GM19023 (cell line): Measurements from ENCODE around the gene STK25.
"Not testable (repeated sequence)": the region's sequence is repeated elsewhere in the genome, so short reads cannot be mapped to it uniquely, and the experiment has no call there.

Experiments
- ATAC-seq: cut with Tn5 transposase; IDR thresholded peaks from one replicate; pipeline ENCODE4 v1.9.1; 2021; ENCODE audit warnings: mild to moderate bottlenecking, moderate library complexity; ENCODE audit not compliant: unreplicated experiment

The STK25 gene

DNA sequence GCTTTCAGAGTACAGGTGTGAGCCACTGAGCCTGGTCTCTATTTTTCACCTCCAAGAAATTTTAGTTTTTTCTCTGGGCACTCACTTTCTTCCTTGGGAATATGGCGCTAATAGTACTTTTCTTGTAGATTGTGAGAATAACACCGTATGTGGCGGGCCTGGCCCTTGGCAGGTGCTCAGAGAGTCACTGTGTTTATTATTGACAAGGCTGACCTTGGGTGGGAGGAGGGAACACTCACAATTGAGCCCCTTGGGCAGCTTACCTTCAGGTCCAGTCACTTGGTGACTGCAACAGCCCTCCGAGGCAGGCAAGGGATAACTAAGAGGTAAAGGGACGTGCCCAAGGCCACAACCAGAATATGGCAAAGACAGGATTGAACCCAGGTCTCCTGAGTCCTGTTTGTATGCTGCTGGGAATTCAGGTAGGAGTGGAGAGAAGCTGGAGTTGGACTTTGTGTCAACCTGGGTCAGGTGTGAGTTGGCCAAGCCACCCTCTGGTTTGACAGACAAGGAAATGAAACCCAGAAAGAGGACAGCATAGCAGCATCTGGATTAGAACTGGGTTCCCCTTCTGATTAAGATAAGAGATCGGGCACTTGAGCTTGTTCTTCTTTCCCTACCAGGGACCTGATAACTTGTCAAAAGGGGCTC, 2.8 kb upstream of the STK25 start:
- ATAC-seq: no peak

DNA sequence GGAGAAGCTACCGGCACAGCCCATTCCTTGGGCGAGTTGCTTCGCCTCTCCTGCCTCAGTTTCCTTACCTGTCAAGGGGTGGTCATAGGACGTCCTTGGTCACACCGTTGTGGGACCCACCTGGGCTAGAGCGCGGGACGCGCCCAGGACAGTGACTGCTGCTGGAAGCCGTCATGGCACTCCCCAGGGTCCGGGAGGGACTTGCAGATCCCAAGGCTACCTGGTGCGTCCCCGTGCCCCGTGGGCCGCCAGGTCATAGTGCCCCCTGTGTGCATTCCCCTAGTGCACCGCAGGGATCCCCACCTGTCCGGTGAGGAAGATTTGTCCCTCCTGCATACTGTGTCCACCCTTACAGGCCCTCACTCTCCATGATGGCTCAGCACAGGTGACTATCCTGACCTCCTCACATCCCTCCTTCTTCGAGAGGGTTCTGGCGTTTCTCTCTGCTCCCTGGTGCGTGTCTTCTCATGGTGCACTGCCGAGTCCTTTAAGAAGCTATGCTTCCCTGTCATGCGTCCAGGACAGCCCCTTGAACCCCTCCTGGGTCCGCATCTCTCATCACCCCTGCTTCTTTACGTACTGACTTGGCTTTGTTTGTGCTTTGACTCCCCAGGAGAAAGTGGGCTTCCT, 886 bp upstream of the STK25 start:
- no peak for ATAC-seq

DNA sequence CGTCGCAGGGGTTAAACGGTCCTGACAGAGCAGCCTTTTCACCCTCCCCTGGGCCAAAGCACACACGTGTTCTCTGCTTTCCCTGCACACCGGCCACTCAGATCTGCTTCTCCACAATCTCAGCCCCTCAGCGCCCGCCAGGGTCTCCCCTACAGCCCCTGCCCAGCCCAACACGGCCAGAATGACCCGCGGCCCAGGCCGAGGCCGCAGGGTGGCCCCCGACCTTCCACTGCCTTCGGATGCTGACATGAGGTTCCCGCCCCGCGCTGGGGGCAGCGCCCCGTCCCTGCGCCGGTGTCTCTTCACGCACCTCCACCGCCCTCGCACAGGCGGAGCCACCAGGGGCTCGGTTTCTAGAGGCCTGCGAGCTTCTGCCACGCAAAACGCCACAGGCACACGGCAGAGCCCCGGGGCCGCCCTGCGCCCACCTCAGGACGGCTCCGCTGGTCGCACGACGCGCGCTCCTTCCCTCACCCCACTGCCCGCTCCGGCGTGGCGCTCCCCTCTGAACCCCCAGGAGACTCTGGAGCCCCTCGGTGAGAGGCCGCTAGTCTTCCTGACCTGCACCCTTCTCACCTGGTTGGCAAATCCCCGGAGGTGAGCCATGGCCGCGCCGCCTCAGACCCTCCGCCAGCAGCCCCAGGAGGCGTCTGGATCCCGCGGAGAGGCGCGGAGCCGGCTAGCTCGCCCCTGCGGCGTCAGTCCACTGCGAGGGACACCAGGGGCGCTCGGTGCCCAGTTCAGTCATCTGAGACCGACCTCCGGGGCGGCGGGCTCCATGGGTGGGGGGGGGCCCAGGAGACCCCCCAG, 749 bp downstream of the STK25 start:
- ATAC-seq: peak; percentile 19

DNA sequence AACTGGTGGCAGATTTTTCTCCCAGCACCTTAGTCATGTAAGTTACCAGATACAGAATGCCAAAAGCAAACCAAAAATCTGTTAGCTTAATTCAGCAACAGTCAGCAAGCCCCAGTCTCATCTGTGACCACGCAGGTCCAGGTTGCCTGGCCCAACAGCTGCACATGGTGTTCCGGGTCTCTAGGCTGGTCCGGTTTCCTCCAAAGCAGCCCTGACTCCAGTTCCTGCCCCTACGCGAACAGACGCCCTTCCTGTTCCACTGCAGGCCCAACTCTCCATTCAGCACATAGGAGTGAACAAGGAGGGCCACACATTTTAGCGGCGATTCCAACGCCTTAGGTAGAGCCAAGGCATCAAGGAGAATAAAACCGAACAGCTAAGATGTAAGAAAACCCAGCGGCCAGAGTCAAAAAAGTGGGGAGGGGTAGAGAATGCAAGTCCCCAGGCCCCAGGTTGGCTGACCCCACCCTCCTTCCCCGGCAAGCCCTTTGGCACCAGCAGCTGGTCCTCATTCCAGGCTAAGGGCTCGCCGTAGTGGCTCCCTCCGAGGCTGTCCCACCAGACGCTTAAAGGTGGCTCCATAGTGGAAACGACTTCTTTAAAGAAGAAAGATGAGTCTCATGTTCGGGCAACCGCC, 1.5 kb downstream of the STK25 start:
- no peak for ATAC-seq

DNA sequence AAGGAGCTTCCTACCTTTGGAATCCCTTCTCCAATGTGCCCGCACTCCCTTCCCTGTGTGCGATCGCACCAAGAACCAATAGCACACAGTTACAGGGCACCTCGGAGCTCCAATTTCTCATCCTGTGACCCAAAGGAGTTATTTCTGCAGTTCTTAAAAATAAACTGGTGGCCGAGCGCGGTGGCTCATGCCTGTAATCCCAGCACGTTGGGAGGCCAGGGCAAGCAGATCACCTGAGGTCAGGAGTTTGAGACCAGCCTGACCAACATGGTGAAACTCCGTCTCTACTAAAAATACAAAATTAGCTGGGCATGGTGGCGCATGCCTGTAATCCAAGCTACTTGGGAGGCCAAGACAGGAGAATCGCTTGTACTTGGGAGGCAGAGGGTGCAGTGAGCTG, 2.1 kb downstream of the STK25 start:
- ATAC-seq: not testable (repeated sequence)

DNA sequence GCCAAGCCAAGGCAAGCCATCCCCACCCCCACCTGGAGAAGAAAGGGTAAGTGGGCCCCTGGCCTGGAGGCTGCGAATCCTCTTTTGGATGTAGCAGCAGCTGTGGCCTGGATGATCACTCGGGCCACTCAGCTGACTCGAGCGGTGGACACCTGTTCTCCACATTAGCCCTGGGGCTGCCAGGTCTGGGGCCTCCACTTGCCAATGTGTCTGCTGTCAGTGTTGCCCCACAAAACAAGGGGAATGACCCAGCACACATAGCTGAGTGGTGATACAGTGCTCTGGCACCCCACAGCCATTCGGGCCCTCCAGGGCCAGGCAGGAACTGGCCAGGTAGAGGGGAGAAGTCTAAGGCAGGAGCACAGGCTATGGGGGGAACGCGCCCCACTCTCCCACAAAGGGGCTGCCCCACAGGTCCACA, 2.6 kb downstream of the STK25 start:
- ATAC-seq: no peak

DNA sequence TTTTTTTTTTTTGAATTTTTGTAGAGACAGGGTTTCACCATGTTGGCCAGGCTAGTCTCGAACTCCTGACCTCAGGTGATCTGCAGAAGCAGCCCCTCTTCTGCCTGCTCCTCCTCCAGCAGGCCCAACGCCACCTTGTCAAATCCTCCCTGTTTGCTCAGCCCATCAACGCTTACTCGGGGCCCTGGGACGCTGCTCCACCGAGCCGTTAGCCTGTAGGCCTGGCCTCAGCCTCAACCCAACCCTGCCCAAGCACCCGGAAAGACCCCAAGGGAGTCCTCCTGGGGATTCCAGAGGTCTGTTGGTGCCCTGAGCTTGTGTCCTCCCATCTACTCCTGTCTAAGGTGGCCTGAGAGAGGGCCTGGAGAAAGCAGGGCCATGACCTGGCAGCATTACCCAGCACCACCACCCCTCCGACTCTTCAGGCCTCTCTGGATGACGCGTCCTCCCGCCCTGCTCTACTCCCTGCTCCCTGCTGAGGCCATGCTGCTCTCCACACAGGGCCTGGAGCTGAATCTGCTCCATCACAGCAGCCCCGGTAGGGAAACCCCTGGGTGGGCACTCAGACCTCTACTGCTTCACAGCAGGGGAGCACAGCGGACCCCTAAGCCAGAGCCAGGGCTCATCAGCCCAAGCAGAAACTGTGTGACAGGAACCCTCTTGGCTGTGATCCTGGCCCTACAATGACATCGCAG, 3.2 kb downstream of the STK25 start:
- ATAC-seq: no peak

DNA sequence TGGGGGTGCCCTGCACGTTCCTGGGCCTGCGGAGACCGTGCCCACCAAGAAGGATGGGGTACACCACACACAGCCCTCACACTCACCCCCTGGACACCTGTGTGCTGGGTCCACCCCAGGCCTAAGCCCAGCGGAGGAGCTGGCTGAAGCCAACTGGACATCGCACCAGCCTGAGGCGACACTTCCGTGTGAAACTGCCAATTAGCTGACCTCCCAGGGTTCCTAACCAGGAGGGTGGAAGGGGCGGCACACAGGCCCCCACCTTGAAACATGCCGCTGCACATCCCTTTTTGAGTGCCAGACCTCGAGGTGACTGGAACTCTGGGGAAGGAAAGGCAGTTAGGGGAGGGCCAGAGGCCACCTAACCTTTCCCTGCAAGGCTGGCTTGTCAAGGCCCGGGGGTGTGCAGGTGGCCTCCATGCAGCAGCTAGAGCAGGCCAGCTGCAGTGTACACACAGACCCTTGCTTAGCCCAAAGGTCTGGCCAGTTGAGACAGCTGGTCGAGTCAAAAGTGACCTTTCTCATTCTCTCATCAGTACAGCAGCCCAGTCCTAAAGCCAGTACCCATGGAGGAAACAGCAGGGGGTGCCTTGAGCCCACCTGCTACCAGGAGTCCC, 4.5 kb downstream of the STK25 start:
- ATAC-seq: no peak

DNA sequence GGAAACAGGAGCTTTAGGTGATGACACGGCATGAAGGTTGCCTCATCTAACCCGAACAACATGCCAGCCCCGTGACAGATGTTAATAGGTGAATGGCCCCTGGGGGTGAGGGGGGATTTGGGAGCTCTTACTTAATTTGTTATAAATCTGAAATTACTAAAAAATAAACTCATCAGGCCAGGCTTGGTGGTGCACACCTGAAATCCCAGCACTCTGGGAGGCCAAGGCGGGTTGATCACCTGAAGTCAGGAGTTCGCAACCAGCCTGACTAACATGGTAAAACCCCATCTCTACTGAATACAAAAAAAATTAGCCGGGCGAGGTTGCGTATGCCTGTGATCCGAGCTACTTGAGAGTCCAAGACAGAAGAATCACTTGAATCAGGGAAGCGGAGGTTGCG, 6.1 kb downstream of the STK25 start:
- no peak for ATAC-seq

DNA sequence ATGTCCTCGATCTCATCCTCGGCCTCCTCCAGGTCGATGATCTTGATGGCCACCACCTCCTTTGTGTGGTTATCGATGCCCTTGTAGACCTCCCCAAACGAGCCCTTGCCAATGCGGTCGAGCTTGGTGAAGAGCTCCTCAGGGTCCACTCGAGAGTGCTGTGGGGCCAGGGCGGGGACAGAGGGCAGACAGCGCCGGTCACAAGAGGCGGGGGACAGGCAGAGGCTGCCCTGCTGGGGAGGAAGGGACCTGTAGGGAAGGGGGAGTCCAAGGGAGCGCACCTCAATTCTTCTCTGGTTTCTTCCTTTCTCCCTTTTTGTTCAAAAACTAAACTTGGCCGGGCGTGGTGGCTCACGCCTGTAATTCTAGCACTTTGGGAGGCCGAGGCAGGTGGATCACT, 6.8 kb downstream of the STK25 start:
- no peak for ATAC-seq

DNA sequence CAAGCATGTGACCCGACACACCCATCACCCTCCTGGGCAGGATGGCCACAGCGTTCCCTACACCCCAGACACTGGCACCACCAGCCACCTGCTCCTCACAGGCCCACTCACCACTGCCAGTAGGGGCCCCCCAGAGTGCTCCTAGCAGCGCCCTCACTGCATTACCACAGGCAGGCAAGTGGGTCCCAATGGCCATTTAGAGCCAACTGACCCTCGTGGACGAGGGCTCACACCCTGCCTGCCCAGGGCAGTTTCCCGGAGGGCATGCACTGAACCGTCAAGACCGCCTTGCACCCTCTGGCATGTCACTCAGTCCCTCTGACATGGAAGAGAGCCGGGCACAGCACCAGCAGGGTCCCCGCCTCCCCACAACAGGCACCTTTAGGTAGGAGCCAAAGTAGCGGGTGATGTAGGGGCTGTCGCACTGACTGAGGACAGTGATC, 7.3 kb downstream of the STK25 start:
- no peak for ATAC-seq

DNA sequence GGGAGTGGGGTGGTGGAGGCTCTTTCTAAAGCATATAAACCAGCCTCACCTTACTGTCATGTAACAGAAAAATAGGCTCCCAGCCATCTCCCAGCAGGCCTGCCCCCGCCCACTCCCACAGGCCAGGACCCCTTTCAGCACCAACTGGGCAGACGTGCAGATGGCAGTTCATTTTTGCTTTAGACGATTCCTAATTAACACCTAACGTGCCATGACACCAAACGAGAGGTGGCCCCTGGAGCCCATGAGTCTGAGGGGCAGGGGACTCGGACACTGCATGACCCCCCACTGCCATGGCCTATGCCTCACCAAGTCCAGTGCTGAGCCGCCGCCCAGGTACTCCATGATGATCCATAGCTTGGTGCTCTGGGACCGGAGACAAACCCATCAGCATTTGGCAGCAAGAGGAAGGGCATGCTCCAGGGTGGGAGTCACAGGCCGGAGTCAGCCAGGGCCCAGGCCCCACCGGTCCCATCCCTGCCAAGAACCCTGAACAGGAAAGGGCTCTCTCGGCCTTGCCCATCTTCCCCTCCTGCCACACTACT, 7.9 kb downstream of the STK25 start:
- ATAC-seq: no peak

DNA sequence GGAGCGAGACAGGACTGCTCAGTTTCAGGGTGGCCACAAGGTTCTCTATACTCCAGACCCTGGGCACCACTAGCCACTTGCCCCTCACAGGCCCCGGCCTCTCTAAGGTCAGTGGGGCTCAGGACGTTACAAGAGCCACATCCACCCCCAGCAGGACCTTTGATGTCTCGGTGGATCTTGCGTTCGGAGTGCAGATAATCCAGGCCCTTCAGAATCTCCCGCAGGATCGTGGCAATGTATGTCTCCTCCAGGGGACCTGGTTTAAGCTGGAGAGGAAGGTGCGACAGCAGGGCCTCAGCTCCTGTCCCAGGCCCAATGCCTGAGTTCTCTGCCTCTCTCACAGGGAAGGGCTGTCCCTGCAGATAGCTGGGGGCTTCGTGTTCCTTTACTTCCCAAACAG, 8.4 kb downstream of the STK25 start:
- no peak for ATAC-seq

DNA sequence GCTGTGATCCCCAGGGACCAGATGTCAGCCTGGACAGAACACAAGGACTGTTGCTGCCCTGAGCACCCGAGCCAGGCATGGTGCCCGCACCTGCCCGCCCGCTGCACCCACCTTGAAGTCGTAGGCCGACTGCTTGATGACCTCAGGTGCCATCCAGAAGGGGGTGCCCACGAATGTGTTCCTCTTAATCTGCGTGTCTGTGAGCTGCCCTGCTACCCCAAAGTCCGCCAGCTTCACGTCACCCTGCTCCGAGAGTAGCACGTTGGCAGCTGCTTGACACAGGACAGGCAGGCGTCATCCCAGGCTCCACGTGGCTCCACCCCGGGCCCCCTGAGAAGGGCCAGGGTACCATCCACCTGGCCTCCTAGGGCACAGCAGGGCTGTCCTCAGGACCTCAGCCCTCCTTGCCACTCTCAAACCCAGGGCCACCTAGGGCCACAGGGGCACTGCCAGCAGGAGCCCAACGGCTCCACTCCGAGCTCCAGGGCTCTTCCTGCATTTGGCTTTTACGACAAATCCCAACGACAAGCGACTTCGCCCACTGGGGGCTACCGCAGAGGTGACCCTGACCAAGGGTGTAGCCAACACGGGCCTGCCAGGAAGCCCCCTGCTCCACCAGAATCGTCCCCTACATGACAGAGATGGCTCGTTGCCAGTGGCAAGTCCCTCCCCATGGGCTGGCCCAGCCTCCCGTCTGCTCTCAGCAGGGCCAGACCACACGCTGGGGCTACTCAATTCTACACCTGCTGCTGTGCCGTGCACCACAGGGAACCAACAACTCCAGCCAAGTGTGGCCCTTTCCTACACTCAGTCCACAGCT, 9.0 kb downstream of the STK25 start:
- ATAC-seq: no peak

DNA sequence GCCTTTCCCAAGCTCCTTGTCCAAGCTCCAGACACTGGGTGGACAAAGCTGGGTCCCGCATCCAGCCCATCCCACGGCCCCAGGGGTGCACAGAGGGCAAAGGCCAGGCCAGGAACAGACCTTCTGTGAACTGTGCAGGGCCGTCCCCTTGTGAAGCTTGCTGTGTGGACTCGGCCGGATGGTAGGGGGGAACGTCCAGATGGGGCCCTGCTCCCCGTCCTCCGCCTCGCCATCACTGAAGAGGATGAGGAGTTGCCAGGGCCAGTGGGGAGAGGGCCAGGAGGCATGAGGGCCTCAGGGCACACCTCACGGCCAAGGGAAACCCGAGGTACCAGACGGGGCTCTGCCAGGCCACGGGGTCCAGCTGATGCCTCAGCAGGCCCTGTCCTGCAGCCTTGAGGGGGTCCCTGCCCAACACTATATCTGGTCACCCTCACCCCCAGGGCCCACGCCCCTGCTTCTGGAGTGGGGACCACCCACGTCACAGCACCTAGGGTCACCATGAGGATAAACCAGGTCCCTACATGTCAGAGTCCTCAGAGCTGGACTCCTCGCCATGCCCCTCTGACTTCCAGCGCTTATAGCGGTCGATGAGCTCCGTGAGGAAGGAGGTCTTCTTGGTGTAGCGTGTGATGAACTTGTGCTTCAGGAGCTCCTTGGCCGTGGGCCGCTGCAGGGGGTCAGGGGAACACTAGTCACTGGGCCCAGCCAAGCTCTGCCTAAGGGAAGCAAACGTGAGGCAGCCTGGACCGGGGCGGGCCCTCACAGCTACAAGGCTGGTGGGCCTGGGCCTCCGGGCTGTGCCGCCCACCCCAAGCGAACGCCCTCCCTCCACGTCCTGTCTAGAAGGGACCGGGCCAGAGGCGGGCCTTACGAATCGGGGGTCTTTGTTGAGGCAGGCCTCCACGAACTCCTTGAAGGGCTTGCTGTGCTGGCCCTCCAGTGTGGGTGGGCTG, 10.0 kb downstream of the STK25 start:
- no peak for ATAC-seq

DNA sequence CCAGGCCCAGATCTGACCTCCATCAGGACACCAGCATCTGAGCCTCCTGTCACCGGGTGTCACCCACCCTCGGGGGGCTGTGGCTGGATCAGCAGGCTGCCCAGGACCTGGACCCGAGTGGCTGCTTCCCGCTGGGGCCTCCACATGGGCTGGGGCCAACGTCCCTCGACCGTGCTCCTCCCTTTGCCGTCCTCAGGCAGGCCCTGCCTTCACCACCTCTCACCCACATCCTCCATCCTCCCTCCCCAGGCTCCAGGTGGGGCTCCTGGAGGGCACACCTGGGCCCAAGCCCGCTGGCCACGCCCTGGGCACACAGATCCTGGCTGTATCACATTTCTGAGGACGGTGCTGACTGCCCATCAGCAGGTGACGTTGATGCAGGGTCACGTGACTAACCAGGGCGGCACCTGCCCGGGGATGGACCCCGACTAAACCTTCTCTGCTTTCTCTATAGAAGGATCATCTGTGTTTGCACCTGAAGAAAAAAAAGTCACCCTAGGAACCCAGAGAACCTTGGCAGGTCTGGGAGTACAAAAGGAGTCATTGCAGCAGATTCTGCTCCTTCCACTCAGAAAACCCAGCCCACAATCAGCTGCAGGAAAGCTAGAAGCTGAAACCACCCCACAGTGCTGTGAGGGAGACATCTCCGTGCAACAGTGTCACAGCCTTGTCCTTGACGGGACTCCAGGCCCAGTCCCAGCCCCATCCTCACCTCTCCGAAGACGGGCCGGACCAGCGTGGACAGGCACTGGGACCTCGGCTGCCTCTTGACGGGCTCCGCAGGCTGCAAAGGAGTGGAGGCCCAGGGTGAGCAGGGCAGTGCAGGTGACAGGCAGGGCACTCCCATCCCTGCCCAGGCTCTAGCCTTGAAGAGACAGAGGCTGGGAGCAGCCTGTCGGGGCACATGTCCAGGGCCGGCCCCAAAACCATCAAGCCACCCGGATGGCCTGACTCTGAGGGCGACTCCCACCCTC, 11.2 kb downstream of the STK25 start:
- ATAC-seq: no peak
